Lung (tissue), 12 donors: ENCODE results near the gene PLCD1. TPM values are rescaled to one million over a fixed set of nuclear protein-coding genes. Genes with fewer than 3 reads are reported as not detected.

Source experiments
- ATAC-seq: fragments of 200-7000 bp; cut with Tn5 transposase; one replicate; pipeline ENCODE4 v1.9.1; 2020; ENCODE audit warnings: moderate number of reproducible peaks; ENCODE audit not compliant: insufficient read depth, low FRiP score
- DNase-seq, 3 donors: peaks; one replicate each; pipeline ENCODE4 v3.0.0-alpha.2; 2013 to 2017
- H3K27ac ChIP-seq, 2 donors: one replicate each; pipeline ENCODE4 v1.5.1; 2013; ENCODE audit warnings: mild to moderate bottlenecking in 2 of 2, moderate library complexity in 2 of 2, control low read depth in 1 of 2, inconsistent platforms in 1 of 2, low read depth in 1 of 2, low read length in 1 of 2
- H3K27me3 ChIP-seq, 3 donors: one replicate each; pipeline ENCODE4 v1.5.1; 2013; ENCODE audit warnings: low read length in 2 of 3; ENCODE audit not compliant: control insufficient read depth in 3 of 3, insufficient read depth in 3 of 3
- H3K36me3 ChIP-seq, 4 donors: one replicate each; pipeline ENCODE4 v1.5.1; 2013; ENCODE audit warnings: low read length in 4 of 4, mild to moderate bottlenecking in 1 of 4, moderate library complexity in 1 of 4; ENCODE audit not compliant: control insufficient read depth in 4 of 4, insufficient read depth in 4 of 4
- H3K4me1 ChIP-seq, 5 donors: one replicate each; pipeline ENCODE4 v1.5.1; 2013; ENCODE audit warnings: low read length in 5 of 5, mild to moderate bottlenecking in 2 of 5, moderate library complexity in 1 of 5; ENCODE audit not compliant: control insufficient read depth in 5 of 5, insufficient read depth in 5 of 5
- H3K4me3 ChIP-seq: one replicate; pipeline ENCODE4 v1.5.1; 2013; ENCODE audit warnings: mild to moderate bottlenecking, control low read depth, moderate library complexity
- H3K9ac ChIP-seq, 2 donors: one replicate each; pipeline ENCODE4 v1.5.1; 2013; ENCODE audit warnings: low read length in 2 of 2, control low read depth in 1 of 2; ENCODE audit not compliant: insufficient read depth in 1 of 2
- H3K9me3 ChIP-seq, 4 donors: one replicate each; pipeline ENCODE4 v1.5.1; 2013; ENCODE audit warnings: low read length in 3 of 4, mild to moderate bottlenecking in 1 of 4, moderate library complexity in 1 of 4; ENCODE audit not compliant: control insufficient read depth in 4 of 4, insufficient read depth in 3 of 4
- WGBS, 2 donors: extraction: QIAGEN DNeasy Blood & Tissue Kit; methylation state at CpG; one replicate each; pipeline ENCODE4 v1.1.7; 2013; 5-methylcytosine and 5-hydroxymethylcytosine counted together
- polyA plus RNA-seq, 2 donors: library from polyadenylated mRNA; stranded (reverse); fragments of 200-250 nt; gene quantifications; one replicate each; pipeline ENCODE4 v1.2.1, GENCODE V29; 2013
- total RNA-seq, 2 donors: library from RNA; depleted of rRNA in 1 of 2; stranded (reverse); fragments of >200 nt in 1 of 2; gene quantifications; one replicate each; pipeline ENCODE4 v1.2.1, GENCODE V29; 2014 to 2021
- TF ChIP-seq, protein P1 (sequence below): IDR thresholded peaks from 2 replicates; pipeline ENCODE4 v1.5.1; 2012; ENCODE audit warnings: mild to moderate bottlenecking; ENCODE audit errors: control extremely low read depth, extremely low read depth
- donor health status: control.
- donor health status: control.
- donor health status: Bipolar disorder and iron deficiency.
- donor health status: healthy.
- donor health status: DM: yes; HTN: yes; CAD: no.

PLCD1 gene
- total and polyA plus RNA-seq, 4 donors, result 16.9 to 55.3 (median 21.3) TPM

DNA sequence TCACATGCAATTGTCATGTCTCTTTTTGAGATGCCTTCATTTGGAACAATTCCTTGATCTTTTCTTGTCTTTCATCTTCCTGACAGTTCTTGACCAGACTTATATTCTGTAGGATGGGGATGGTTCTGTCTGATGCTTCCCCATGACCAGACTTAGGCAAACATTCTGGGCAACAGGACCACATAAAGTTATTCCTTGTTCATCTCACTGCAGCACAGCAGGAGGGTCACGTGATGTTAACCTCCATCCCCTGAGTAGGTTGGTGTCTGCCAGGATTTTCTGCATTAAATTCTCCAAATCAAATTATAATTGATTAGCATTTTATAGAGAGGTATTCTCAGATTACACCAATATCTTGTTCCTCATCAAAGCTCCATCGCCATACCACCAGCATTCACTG is 17.4 kb upstream of the PLCD1 start:
- no peak for ATAC-seq
- Histone ChIP-seq H3K4me1 (peaks cover 0 to 5% (median 0%) of the 10 kb centered on the region in 5 donors), H3K9me3 (no peaks in the 10 kb centered on the region), H3K4me3 (no peak overlapping the region), H3K27me3 (no peaks in the 10 kb centered on the region), H3K9ac (no peak overlapping the region), H3K27ac (no peak overlapping the region), H3K36me3 (no peaks in the 10 kb centered on the region)
- 96 to 100% methylated on average over 2 of the region's 2 CpGs for WGBS, 2 donors
- DNase-seq, result no peak
- TF ChIP-seq, protein P1, sequence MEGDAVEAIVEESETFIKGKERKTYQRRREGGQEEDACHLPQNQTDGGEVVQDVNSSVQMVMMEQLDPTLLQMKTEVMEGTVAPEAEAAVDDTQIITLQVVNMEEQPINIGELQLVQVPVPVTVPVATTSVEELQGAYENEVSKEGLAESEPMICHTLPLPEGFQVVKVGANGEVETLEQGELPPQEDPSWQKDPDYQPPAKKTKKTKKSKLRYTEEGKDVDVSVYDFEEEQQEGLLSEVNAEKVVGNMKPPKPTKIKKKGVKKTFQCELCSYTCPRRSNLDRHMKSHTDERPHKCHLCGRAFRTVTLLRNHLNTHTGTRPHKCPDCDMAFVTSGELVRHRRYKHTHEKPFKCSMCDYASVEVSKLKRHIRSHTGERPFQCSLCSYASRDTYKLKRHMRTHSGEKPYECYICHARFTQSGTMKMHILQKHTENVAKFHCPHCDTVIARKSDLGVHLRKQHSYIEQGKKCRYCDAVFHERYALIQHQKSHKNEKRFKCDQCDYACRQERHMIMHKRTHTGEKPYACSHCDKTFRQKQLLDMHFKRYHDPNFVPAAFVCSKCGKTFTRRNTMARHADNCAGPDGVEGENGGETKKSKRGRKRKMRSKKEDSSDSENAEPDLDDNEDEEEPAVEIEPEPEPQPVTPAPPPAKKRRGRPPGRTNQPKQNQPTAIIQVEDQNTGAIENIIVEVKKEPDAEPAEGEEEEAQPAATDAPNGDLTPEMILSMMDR, result no peak

DNA sequence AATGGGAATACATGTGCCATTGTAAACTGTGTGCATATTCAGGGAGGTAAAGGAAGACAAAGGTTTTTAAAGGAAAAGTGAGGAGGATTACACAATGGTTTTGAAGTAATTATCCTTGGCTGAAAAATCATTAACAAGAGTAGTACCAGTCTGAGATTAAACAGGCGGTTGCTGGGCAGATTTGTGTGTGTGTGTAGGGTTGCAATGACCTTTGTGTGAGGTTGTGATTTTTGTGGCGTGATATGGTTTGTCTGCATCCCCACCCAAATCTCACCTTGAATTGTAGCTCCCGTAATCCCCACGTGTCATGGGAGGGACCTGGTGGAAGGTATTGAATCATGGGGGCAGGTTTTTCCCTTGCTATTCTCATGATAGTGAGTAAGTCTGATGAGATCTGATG is 16.6 kb upstream of the PLCD1 start:
- Histone ChIP-seq H3K4me1 (peaks cover 0 to 5% (median 0%) of the 10 kb centered on the region in 5 donors), H3K36me3 (no peaks in the 10 kb centered on the region), H3K4me3 (no peak overlapping the region), H3K27ac (no peak overlapping the region), H3K9ac (no peak overlapping the region), H3K27me3 (no peaks in the 10 kb centered on the region), H3K9me3 (no peaks in the 10 kb centered on the region)
- TF ChIP-seq, protein P1, result no peak
- ATAC-seq (no peak), DNase-seq (no peak)
- 95% methylated on average over 4 of the region's 4 CpGs for WGBS, 2 donors

DNA sequence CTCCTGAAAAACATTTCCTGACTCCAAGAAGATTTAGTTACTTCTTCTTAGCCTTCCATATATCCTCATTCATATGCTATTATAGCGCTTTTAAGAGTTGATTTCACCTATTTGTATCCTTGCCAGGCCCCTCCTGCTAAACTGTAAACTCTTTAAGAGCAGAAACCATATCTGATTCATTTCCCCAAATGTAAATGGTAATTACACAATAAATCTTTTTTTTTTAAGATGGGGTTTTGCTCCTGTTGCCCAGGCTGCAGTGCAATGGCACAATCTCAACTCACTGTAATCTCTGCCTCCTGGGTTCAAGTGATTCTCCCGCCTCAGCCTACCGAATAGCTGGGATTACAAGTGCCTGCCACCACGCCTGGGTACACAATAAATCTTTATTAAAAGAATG is 14.0 kb upstream of the PLCD1 start:
- Histone ChIP-seq H3K4me3 (no peak overlapping the region), H3K4me1 (peaks cover 0 to 12% (median 5%) of the 10 kb centered on the region in 5 donors), H3K9ac (no peak overlapping the region), H3K27ac (no peak overlapping the region), H3K36me3 (no peaks in the 10 kb centered on the region), H3K27me3 (peaks cover 0 to 10% (median 0%) of the 10 kb centered on the region in 3 donors), H3K9me3 (no peaks in the 10 kb centered on the region)
- ATAC-seq, result no peak
- DNase-seq, result no peak
- WGBS, 2 donors, result 60 to 70% methylated on average over 4 of the region's 4 CpGs
- TF ChIP-seq, protein P1, result no peak

DNA sequence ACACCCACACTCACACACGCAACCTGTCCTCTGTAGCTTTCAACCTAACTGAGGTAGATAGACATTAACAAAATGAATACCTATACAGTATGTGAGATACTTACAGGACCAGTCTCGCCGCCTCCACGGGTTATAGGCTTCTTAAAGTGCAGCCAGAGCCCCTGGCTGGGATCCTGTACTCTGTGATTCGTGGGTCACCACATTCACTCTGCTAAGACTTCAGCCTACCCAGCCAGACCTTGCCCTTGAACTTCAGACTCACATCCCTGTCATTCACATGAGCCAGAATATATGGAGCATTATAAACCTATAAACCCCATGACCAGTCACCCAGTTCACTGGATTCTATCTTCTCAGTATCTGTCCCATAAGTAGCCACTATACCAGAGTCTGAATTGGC is 11.0 kb upstream of the PLCD1 start:
- no peaks in the 10 kb centered on the region for H3K36me3 ChIP-seq
- H3K9me3 ChIP-seq, result no peaks in the 10 kb centered on the region
- H3K27me3 ChIP-seq, result peaks cover 0 to 10% (median 0%) of the 10 kb centered on the region in 3 donors
- 86 to 90% methylated on average over 5 of the region's 5 CpGs for WGBS, 2 donors
- DNase-seq, result no peak
- no peak overlapping the region for H3K9ac ChIP-seq
- no peak overlapping the region for H3K4me3 ChIP-seq
- ATAC-seq, result no peak
- H3K27ac ChIP-seq, result no peak overlapping the region
- TF ChIP-seq, protein P1, result no peak
- peaks cover 0 to 12% (median 5%) of the 10 kb centered on the region in 5 donors for H3K4me1 ChIP-seq
